HG03097 (cell line): ENCODE results near the gene SLFNL1.

Experiments
- ATAC-seq: cut with Tn5 transposase; IDR thresholded peaks from one replicate; pipeline ENCODE4 v1.9.1; 2021; ENCODE audit not compliant: unreplicated experiment, low FRiP score

SLFNL1 gene

GRCh38 chr1:41020654-41021053, 871 bp downstream of the SLFNL1 start:
- no peak for ATAC-seq

GRCh38 chr1:41020109-41020576, 1.4 kb downstream of the SLFNL1 start:
- no peak for ATAC-seq

GRCh38 chr1:41019353-41019745, 2.2 kb downstream of the SLFNL1 start:
- ATAC-seq = no peak

- no peak for ATAC-seq
Observed at GRCh38 chr1:41018018-41018410, 3.5 kb downstream of the SLFNL1 start.

DNA sequence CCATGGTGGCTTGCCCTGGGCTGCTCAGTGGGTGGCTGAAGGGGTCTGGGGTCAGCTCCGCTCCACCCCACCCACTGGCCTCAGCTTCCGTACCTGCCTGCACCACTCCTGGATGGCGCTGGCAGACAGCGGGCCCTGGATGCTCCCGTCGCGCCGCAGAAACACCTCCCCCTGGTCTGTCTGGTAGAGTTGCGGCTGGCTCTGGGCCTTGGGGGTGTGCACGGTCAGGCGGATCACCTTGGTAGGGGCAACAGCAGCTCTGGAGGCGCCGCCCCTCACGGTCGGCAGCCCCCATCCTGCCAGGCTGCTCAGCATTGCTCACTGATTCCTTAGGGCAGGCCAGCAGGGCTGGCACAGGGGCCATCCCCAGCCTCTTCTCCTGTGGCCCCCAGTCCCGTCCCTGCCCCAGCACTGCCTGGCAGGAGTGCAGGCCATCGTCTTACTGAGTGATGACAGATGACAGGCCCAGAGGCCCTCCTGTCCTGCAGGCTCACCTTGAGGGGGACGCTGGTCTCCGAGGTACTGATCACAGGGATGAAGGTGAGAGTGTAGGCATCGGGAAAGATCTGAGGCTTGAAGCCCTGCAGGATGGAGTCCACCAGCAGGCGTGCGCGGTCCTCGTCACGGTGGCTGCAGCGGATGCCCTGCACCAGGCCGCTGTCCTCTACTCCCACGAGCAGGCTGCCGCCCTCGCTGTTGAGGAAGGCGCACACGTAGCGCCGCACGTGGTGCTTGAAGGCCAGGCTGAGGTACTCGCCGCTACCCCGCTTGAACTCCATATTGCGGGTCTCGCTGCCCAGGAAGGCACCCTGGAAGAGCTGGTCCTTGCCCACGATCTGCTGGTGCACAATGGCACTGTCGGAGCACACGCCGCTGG, 4.1 kb downstream of the SLFNL1 start:
- ATAC-seq = no peak

- no peak for ATAC-seq
Observed at GRCh38 chr1:41015897-41016470, 5.5 kb downstream of the SLFNL1 start.

DNA sequence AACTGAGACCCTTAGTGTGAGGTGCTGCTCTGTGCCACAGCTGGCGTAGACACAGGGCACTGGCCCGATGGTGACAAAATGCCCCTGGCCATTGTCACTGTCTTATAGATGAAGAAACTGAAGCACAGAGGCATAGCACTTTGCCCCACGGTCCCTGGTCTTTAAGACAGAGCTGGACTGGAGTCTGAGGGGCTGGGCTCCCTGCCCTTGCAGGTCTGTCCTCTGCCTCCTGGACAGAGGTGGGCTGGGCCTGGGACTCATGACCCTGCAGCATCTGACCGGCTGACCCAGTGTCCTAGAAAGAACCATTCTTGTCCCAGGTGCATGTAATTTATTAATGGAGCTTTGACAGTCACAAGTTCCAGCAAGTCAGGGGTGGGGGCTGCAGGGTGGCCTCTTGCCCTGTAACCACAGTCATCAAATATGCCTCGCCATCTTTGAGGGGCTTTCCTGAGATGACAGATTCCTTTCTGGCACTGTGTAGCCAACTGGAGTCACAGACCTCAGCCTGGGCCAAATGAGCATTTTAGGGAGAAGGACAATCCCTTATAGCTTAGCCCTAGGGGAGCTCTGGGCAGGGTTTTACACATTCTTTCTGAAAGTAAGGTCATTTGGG, 6.1 kb downstream of the SLFNL1 start:
- ATAC-seq = no peak

DNA sequence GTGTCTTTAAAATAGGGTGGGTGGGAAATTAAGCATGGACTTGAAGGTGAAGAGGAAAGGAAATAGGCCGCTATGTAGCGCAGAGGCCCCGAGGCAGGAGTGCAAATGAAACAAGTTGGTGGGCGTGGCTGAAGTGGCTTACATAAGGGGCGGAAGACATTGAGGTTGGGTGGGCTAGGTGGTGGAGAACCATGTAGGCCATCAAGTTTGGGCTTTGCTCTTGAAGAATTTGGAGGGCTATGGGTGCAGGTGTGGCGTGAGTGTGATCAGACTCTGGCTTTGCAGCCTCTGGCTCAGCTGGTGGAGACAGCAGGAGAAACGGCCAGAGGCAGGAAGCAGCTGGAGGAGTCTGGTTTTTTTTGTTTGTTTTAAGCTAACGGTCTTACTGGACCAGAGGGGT, 6.7 kb downstream of the SLFNL1 start:
- no peak for ATAC-seq

GRCh38 chr1:41013796-41014195, 7.7 kb downstream of the SLFNL1 start:
- ATAC-seq = no peak

DNA sequence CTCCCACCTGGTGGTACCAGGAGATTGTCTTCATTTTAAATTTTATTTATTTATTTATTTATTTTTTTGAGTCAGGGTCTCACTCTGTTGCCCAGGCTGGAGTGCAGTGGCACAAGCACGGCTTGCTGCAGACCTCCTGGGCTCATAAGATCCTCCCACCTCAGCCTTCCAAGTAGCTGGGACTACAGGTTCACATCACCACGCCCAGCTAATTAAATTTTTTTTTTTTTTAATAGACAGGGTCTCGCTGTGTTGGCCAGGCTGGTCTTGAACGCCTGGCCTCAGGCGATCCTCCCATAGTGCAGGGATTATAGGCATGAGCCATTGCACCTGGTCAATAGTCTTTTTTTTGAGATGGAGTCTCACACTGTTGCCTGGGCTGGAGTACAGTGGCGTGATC, 8.5 kb downstream of the SLFNL1 start:
- no peak for ATAC-seq

DNA sequence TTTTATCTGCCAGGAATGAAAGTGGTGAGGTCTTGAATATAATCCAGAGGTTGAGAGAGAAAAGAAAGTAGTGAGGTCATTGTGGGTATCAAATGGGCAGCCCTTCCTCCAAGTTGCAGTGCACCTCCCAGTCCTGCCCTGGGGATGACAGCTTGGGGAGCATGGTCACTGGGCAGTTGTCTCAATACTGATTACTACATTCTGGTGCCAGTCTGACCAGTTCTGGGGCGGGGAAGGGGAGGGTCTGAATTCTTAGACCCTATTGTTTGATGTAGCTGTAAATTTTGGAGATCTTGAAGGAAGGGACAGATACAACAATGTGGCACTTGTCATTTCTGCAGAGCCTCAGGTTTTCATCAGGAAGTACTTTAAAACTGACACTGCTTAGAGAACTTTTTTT, 11.2 kb downstream of the SLFNL1 start:
- ATAC-seq = no peak

GRCh38 chr1:41009466-41009865, 12.1 kb downstream of the SLFNL1 start:
- no peak for ATAC-seq

DNA sequence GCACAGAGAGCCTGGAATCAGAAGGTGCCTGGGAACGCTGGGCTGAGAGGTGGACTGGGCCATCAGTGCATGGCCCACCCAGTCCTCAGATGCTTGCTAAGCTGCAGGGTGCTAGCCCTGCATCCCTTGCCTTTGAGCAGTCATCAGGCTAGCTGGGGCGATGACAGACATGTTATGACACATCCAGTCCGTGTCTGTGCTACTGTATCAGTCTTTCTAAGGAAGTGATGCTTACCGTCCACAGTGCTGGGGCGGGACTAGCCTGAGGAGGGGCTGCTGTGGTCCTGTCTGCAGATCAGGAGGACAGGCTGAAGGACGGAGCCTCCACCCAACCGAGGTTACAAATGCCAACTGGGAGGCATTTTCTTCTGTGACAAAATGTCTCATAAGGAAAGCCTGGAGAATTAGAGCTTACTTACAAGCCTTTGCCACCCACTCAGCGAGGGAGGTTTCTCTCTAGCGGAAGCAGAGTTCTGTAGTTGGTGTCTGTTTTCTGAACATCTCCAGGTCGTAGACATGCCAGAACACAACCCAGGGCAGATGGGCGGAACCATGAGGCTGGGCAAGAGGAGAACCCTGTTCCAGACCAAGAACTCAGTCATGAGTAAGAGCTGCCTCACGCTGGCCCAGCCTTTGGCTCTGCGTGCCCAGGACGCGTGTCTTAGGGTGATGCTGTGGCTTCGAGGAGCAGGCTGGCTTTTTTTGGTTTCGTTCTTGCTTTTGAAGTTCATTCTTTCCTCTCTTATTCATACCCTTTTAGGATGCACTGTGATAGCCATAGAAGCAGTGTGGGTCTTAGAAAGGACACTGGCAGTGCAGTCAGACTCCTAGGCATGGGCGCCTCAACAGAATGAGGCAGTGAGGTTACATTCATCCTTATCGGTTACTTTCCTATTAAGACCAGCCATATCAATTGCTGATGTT, 14.3 kb downstream of the SLFNL1 start:
- ATAC-seq = no peak

GRCh38 chr1:41005876-41006275, 15.6 kb downstream of the SLFNL1 start:
- ATAC-seq = no peak

DNA sequence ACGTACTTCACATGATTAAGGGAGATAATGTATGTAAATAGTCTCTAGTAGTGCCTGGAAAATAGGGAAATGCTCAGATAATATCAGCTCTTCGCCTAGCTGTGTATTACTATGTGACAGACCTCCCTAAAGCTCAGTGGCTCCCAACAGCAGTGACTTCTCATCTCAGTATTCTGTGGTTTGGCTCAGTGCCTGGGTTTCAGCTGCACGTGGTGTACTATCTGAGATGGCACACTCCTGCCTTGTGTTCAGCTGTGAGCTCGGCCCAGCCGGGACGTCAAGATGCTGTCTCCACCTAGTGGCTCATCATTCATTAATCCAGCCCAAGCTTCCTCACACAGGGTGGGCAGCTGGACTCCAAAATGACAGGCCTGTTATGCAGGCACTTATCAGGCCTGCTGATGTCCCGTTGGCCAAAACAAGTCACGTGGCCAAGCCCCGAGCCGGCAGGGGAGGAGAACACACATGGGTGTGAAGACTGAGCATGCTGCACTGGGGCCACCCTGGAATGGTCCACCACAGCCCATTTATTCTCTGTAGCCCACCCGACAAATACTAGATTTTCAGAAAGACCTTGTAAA, 17.8 kb downstream of the SLFNL1 start:
- peak; percentile 92 for ATAC-seq

- no peak for ATAC-seq
Observed at GRCh38 chr1:41003127-41003639, 18.3 kb downstream of the SLFNL1 start.

GRCh38 chr1:40998668-40999067, 22.9 kb downstream of the SLFNL1 start:
- ATAC-seq = no peak

DNA sequence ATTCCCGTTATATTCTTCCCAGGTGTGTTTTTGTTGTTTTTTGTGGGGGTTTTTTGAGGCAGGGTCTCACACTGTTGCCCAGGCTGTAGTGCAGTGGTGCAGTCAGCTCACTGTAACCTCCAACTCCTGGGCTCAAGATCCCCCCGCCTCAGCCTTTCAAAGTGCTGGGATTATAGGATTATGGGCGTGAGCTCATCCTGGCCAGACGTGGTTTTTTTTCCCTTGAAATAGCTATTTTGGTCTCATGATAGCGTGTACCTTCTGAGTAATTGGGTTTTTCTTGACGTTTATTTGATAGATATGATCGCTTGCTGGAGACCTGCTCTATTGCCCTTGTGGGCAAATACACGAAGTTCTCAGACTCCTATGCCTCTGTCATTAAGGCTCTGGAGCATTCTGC, 24.4 kb downstream of the SLFNL1 start:
- ATAC-seq = no peak

- ATAC-seq = no peak
Observed at GRCh38 chr1:40989066-40989465, 32.5 kb downstream of the SLFNL1 start.

GRCh38 chr1:40988280-40988679, 33.2 kb downstream of the SLFNL1 start:
- no peak for ATAC-seq
